Parathyroid adenoma (tissue), 2 donors: Measurements from ENCODE around the gene CAMTA1.

Source experiments
- H2AFZ ChIP-seq: fragments of 300-600 bp; sonication (generic); one replicate; pipeline ENCODE4 v1.7.0; 2017; ENCODE audit warnings: antibody characterized with exemption, mild to moderate bottlenecking
- H3K27ac ChIP-seq: fragments of 300-600 bp; sonication (generic); one replicate; pipeline ENCODE4 v1.7.0; 2017
- H3K27me3 ChIP-seq: fragments of 300-600 bp; sonication (generic); one replicate; pipeline ENCODE4 v1.7.0; 2017; ENCODE audit warnings: low read length; ENCODE audit not compliant: control insufficient read depth, insufficient read depth
- H3K36me3 ChIP-seq: fragments of 300-600 bp; sonication (generic); one replicate; pipeline ENCODE4 v1.7.0; 2017; ENCODE audit warnings: low read length; ENCODE audit not compliant: control insufficient read depth, insufficient read depth
- H3K4me1 ChIP-seq: fragments of 300-600 bp; sonication (generic); one replicate; pipeline ENCODE4 v1.7.0; 2017; ENCODE audit warnings: control low read depth
- H3K4me2 ChIP-seq: fragments of 300-600 bp; sonication (generic); one replicate; pipeline ENCODE4 v1.7.0; 2017; ENCODE audit warnings: low read length
- H3K4me3 ChIP-seq: fragments of 300-600 bp; sonication (generic); one replicate; pipeline ENCODE4 v1.7.0; 2017; ENCODE audit warnings: low read depth, low read length
- H3K79me2 ChIP-seq: fragments of 300-600 bp; sonication (generic); one replicate; pipeline ENCODE4 v1.7.0; 2017; ENCODE audit warnings: control low read depth
- H3K9ac ChIP-seq: fragments of 300-600 bp; sonication (generic); one replicate; pipeline ENCODE4 v1.7.0; 2017; ENCODE audit warnings: mild to moderate bottlenecking
- H3K9me3 ChIP-seq: fragments of 300-600 bp; sonication (generic); one replicate; pipeline ENCODE4 v1.7.0; 2017; ENCODE audit warnings: low read length; ENCODE audit not compliant: control insufficient read depth
- CTCF ChIP-seq: fragments of 300-600 bp; sonication (generic); IDR thresholded peaks from one replicate; pipeline ENCODE4 v1.7.0; 2017; ENCODE audit warnings: antibody characterized with exemption, mild to moderate bottlenecking
- donor health status: primary hyperparathyroidism.

CAMTA1 gene

GRCh38 chr1:7427605-7428300 lies 642.5 kb downstream of the CAMTA1 start:
- TF ChIP-seq CTCF = no peak
- H3K9me3 ChIP-seq = no peaks in the 10 kb centered on the region
- no peaks in the 10 kb centered on the region for H3K27me3 ChIP-seq
- H3K79me2 ChIP-seq = no peaks in the 10 kb centered on the region
- H2AFZ ChIP-seq = no peak overlapping the region
- no peaks in the 10 kb centered on the region for H3K36me3 ChIP-seq
- H3K4me1 ChIP-seq = no peaks in the 10 kb centered on the region
- H3K9ac ChIP-seq = no peak overlapping the region
- no peak overlapping the region for H3K27ac ChIP-seq
- H3K4me2 ChIP-seq = no peak overlapping the region
- H3K4me3 ChIP-seq = no peak overlapping the region

DNA sequence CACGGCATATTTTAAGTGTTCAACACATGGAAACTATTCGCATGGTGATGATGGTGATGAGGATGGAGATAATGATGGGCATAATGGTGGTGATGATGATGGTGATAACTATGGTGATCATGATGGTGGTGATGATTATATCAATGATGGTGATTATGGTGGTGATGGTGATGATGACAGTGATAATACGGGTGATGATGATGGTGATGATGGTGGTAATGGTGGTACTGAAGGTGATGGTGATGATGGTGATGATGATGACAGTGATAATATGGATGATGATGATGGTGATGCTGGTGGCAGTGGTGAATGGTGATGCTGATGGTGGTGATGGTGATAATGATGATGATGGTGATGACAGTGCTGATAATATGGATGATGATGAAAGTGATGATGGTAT lies 644.0 kb downstream of the CAMTA1 start:
- H3K4me3 ChIP-seq = no peak overlapping the region
- H3K9ac ChIP-seq = no peak overlapping the region
- no peaks in the 10 kb centered on the region for H3K4me1 ChIP-seq
- H3K36me3 ChIP-seq = no peaks in the 10 kb centered on the region
- TF ChIP-seq CTCF = no peak
- H2AFZ ChIP-seq = no peak overlapping the region
- no peak overlapping the region for H3K27ac ChIP-seq
- no peaks in the 10 kb centered on the region for H3K79me2 ChIP-seq
- H3K9me3 ChIP-seq = no peaks in the 10 kb centered on the region
- no peaks in the 10 kb centered on the region for H3K27me3 ChIP-seq
- H3K4me2 ChIP-seq = no peak overlapping the region

- no peaks in the 10 kb centered on the region for H3K9me3 ChIP-seq
- H2AFZ ChIP-seq = no peak overlapping the region
- H3K9ac ChIP-seq = no peak overlapping the region
- H3K4me1 ChIP-seq = no peaks in the 10 kb centered on the region
- no peak overlapping the region for H3K4me2 ChIP-seq
- no peak overlapping the region for H3K4me3 ChIP-seq
- no peak overlapping the region for H3K27ac ChIP-seq
- no peaks in the 10 kb centered on the region for H3K79me2 ChIP-seq
- no peaks in the 10 kb centered on the region for H3K27me3 ChIP-seq
- no peak for TF ChIP-seq CTCF
- no peaks in the 10 kb centered on the region for H3K36me3 ChIP-seq
These were observed 644.9 kb downstream of the CAMTA1 start for GRCh38 chr1:7430047-7430608.

DNA sequence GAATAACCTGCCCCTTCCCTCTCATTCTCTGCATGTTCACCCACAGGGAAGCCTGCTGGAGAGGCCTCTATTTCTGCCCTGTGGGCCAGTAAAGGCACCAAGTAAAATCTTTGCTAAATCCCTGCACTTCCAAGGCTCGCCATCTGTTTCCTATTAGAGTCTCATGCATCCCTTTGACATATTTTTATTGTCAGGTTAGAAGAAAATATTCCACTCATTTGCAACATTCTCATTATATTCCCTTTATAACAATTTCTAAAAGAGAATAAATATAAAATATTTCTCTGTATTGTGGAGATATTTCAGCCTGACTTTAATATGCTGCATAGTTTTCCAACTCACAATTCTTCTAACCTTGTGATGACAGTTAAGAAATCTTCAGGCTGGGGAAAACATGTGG lies 645.4 kb downstream of the CAMTA1 start:
- Histone ChIP-seq H3K4me2 (no peak overlapping the region), H3K4me1 (no peaks in the 10 kb centered on the region), H3K4me3 (no peak overlapping the region), H3K79me2 (no peaks in the 10 kb centered on the region), H3K27me3 (no peaks in the 10 kb centered on the region), H3K9me3 (no peaks in the 10 kb centered on the region), H3K27ac (no peak overlapping the region), H2AFZ (no peak overlapping the region), H3K9ac (no peak overlapping the region), H3K36me3 (no peaks in the 10 kb centered on the region)
- no peak for TF ChIP-seq CTCF
